CD4-positive, alpha-beta memory T cell (primary cell): ENCODE measurements around the gene OR10V1. TPM values are rescaled to one million over a fixed set of nuclear protein-coding genes. Genes with fewer than 3 reads are reported as not detected.

ENCODE experiments used
- CTCF ChIA-PET: fragments of 350-600 bp; sonication (Branson Sonifier 250); formaldehyde crosslinking; loops from one replicate; lab custom pipeline; 2021; ENCODE audit warnings: inconsistent platforms; ENCODE audit not compliant: partially characterized antibody; lab: Charles Lee
- POLR2A ChIA-PET: fragments of 350-600 bp; sonication (Branson Sonifier 250); formaldehyde crosslinking; loops from one replicate; lab custom pipeline; 2021; ENCODE audit not compliant: partially characterized antibody; lab: Charles Lee
- DNase-seq, 5 donors: peaks; one replicate each; pipeline versions ENCODE4 v3.0.0 to v3.0.0-alpha.2; 2020 to 2022; ENCODE audit warnings: mixed read lengths in 1 of 5
- H3K27ac ChIP-seq: one replicate; pipeline ENCODE4 v1.7.0; 2013; ENCODE audit warnings: low read depth, low read length
- H3K27me3 ChIP-seq: 2 replicates; pipeline ENCODE4 v1.7.0; 2013; ENCODE audit warnings: mild to moderate bottlenecking, low read length, moderate library complexity; ENCODE audit not compliant: insufficient read depth
- H3K36me3 ChIP-seq: 2 replicates; pipeline ENCODE4 v1.7.0; 2013; ENCODE audit warnings: mild to moderate bottlenecking, low read length, moderate library complexity; ENCODE audit not compliant: insufficient read depth
- H3K4me1 ChIP-seq: 2 replicates; pipeline ENCODE4 v1.7.0; 2013; ENCODE audit warnings: mild to moderate bottlenecking, low read length, moderate library complexity; ENCODE audit not compliant: insufficient read depth
- H3K4me3 ChIP-seq, 2 donors: one replicate each; pipeline ENCODE4 v1.7.0; 2013; ENCODE audit warnings: low read length in 2 of 2, mild to moderate bottlenecking in 1 of 2
- H3K9me3 ChIP-seq, 2 donors: one replicate each; pipeline ENCODE4 v1.7.0; 2013; ENCODE audit warnings: low read length in 2 of 2, control low read depth in 1 of 2; ENCODE audit not compliant: control insufficient read depth in 1 of 2
- H3K27ac Mint-ChIP-seq, 7 donors: one replicate each; pipeline ENCODE4 v1.8.0; 2020 to 2021; ENCODE audit warnings: mixed read lengths in 7 of 7, mild to moderate bottlenecking in 6 of 7, inconsistent platforms in 3 of 7, moderate library complexity in 3 of 7
- H3K27me3 Mint-ChIP-seq, 2 donors: one replicate each; pipeline ENCODE4 v1.8.0; 2020 to 2021; ENCODE audit warnings: mixed read lengths in 2 of 2
- H3K36me3 Mint-ChIP-seq, 2 donors: one replicate each; pipeline ENCODE4 v1.8.0; 2020 to 2021; ENCODE audit warnings: mixed read lengths in 2 of 2, inconsistent platforms in 1 of 2, mild to moderate bottlenecking in 1 of 2
- H3K4me1 Mint-ChIP-seq, 4 donors: one replicate each; pipeline ENCODE4 v1.8.0; 2020 to 2021; ENCODE audit warnings: mixed read lengths in 4 of 4, mild to moderate bottlenecking in 1 of 4
- H3K4me3 Mint-ChIP-seq, 8 donors: one replicate each; pipeline ENCODE4 v1.8.0; 2020 to 2021; ENCODE audit warnings: mixed read lengths in 8 of 8, mild to moderate bottlenecking in 7 of 8, moderate library complexity in 6 of 8, inconsistent platforms in 3 of 8
- H3K9me3 Mint-ChIP-seq, 8 donors: one replicate each; pipeline ENCODE4 v1.8.0; 2020 to 2021; ENCODE audit warnings: mixed read lengths in 8 of 8, mild to moderate bottlenecking in 5 of 8, inconsistent platforms in 3 of 8, moderate library complexity in 1 of 8
- intact Hi-C: fragments of 100-400 bp; cut with micrococcal nuclease; formaldehyde crosslinking; loops from one replicate; pipeline ENCODE4 v1.15.1; 2023
- polyA plus RNA-seq, 2 donors: library from polyadenylated mRNA; unstranded; fragments of 300-500 nt; fragmentation: Illumina TruSeq; gene quantifications; one replicate each; pipeline ENCODE4 v1.2.3, GENCODE V29; 2021
- total RNA-seq, 2 experiments: library from RNA; stranded (reverse); gene quantifications; one replicate each; pipeline ENCODE4 v1.2.3, GENCODE V29; 2021

The OR10V1 gene
- total RNA-seq, result not detected
- not detected for polyA plus RNA-seq

GRCh38 chr11:59713745-59714144 lies at the start of gene OR10V1:
Gene OR10V1, minus strand, starts transcription at chr11:59713845. Its CDS starts 0 bp downstream, at chr11:59713845.
- H3K27me3 ChIP-seq, result no peaks in the 10 kb centered on the region
- Mint-ChIP-seq H3K36me3 (no peaks in the 10 kb centered on the region), H3K4me3 (no peak within 1 kb of the TSS), H3K27me3 (peaks cover 3 to 22% of the 10 kb centered on the region in 2 donors), H3K27ac (no peak within 1 kb of the TSS), H3K4me1 (no peaks in the 10 kb centered on the region), H3K9me3 (no peaks in the 10 kb centered on the region)
- ChIA-PET POLR2A (no interaction called here), CTCF (no interaction called here)
- H3K4me1 ChIP-seq, result no peaks in the 10 kb centered on the region
- intact Hi-C loops, result no loop called here
- no peak for DNase-seq
- no peak within 1 kb of the TSS for H3K4me3 ChIP-seq
- H3K9me3 ChIP-seq, result no peaks in the 10 kb centered on the region
- no peaks in the 10 kb centered on the region for H3K36me3 ChIP-seq
- no peak within 1 kb of the TSS for H3K27ac ChIP-seq

DNA sequence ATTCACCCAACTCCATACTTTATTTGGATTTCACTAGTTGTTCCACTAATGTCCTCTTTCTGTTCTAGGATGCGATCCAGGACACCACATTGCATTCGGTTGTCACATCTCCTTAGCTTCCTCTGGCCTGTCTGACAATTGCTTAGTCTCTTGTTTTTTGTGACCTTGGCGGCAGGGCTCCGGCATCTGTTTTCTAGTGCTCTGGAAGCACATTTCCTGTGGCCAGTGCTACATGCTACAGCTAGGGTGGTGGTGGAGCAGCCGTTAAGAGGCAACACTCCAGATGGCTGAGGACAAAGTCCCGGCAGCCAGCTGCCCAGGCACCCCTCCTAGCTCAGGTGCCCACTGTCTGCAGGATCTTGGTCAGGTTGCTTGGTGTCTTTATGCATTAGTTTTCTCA lies 48.3 kb upstream of the OR10V1 start:
- Histone ChIP-seq H3K4me1 (peaks cover 16% of the 10 kb centered on the region), H3K4me3 (no peak overlapping the region), H3K9me3 (no peaks in the 10 kb centered on the region), H3K36me3 (no peaks in the 10 kb centered on the region), H3K27me3 (no peaks in the 10 kb centered on the region), H3K27ac (no peak overlapping the region)
- no peak for DNase-seq
- H3K9me3 Mint-ChIP-seq, result no peaks in the 10 kb centered on the region
- peaks cover 0 to 2% of the 10 kb centered on the region in 2 donors for H3K27me3 Mint-ChIP-seq
- peaks cover 11 to 38% (median 15%) of the 10 kb centered on the region in 4 donors for H3K4me1 Mint-ChIP-seq
- H3K27ac Mint-ChIP-seq, result no peak overlapping the region
- ChIA-PET POLR2A (no interaction called here), CTCF (interaction anchor here (0.6 to 1.6 kb wide), 4 partner anchors 10 to 43 kb away, joined by 3 to 5 read pairs (median 3); no protein-coding TSS in a partner anchor)
- intact Hi-C loops, result no loop called here
- peaks cover 1 to 3% of the 10 kb centered on the region in 2 donors for H3K36me3 Mint-ChIP-seq
- no peak overlapping the region for H3K4me3 Mint-ChIP-seq

DNA sequence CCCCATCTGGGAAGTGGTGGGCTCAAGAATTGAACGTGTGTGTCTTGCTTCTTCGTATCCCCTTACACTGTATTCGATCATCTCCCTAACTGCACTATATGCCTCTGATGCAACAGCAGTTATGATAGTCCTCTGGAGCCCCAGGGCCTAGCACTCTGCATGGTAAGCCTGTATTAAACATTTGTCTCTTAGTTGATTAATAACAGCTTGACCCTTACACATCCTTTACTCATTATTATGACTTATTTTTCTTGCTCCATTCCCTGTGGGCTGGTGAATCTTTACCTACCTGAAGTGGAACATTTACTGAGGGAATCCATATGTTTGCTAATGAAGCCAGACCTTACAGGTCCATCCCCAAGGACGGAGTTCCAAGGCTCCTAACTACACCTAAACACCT lies 47.1 kb upstream of the OR10V1 start:
- intact Hi-C loops, result no loop called here
- Histone ChIP-seq H3K4me1 (peaks cover 11% of the 10 kb centered on the region), H3K4me3 (no peak overlapping the region), H3K27me3 (no peaks in the 10 kb centered on the region), H3K9me3 (no peaks in the 10 kb centered on the region), H3K36me3 (no peaks in the 10 kb centered on the region), H3K27ac (no peak overlapping the region)
- Mint-ChIP-seq H3K9me3 (no peaks in the 10 kb centered on the region), H3K27me3 (no peaks in the 10 kb centered on the region), H3K4me3 (no peak overlapping the region), H3K4me1 (peaks cover 16 to 50% (median 22%) of the 10 kb centered on the region in 4 donors), H3K36me3 (peaks cover 1 to 3% of the 10 kb centered on the region in 2 donors), H3K27ac (peak overlapping the region in 1 of 7 donors; percentile 63)
- POLR2A ChIA-PET, result no interaction called here
- DNase-seq, result no peak
- CTCF ChIA-PET, result interaction anchor here (1.2 to 1.4 kb wide), 2 partner anchors 41 to 49 kb away, joined by 5 to 6 read pairs; partner anchors contain the start of gene MRPL16

DNA sequence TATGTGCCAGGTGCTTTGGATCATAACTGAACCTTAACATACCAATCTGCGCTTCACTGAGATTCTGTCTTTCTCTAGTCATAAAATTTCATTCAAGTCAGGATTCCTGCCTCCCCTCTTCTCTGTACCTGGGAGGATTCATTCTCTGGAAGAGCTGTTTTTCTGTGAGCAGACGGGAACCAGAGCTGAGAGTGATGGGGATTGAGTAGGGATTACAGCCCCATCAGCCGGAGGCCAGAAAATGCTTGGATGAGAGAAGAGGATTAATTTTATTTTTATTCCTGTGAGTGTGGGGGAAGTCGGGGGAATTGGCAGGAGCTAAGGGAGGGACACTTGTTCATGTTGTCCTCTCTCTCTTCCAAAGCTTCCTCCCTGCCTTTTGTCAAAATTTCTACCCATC lies 46.3 kb upstream of the OR10V1 start:
- CTCF ChIA-PET, result interaction anchor here (0.8 to 1.2 kb wide), 2 partner anchors 42 to 50 kb away, joined by 3 to 6 read pairs; partner anchors contain the start of gene MRPL16
- intact Hi-C loops, result loop anchor here (5.0 kb wide), 1 partner anchor 208 kb away; no protein-coding TSS in a partner anchor
- Mint-ChIP-seq H3K27ac (no peak overlapping the region), H3K36me3 (peaks cover 1 to 3% of the 10 kb centered on the region in 2 donors), H3K9me3 (no peaks in the 10 kb centered on the region), H3K4me1 (peaks cover 13 to 52% (median 21%) of the 10 kb centered on the region in 4 donors), H3K4me3 (no peak overlapping the region), H3K27me3 (no peaks in the 10 kb centered on the region)
- Histone ChIP-seq H3K27ac (no peak overlapping the region), H3K36me3 (no peaks in the 10 kb centered on the region), H3K27me3 (no peaks in the 10 kb centered on the region), H3K9me3 (no peaks in the 10 kb centered on the region), H3K4me1 (peaks cover 9% of the 10 kb centered on the region), H3K4me3 (no peak overlapping the region)
- POLR2A ChIA-PET, result no interaction called here
- DNase-seq, result no peak

DNA sequence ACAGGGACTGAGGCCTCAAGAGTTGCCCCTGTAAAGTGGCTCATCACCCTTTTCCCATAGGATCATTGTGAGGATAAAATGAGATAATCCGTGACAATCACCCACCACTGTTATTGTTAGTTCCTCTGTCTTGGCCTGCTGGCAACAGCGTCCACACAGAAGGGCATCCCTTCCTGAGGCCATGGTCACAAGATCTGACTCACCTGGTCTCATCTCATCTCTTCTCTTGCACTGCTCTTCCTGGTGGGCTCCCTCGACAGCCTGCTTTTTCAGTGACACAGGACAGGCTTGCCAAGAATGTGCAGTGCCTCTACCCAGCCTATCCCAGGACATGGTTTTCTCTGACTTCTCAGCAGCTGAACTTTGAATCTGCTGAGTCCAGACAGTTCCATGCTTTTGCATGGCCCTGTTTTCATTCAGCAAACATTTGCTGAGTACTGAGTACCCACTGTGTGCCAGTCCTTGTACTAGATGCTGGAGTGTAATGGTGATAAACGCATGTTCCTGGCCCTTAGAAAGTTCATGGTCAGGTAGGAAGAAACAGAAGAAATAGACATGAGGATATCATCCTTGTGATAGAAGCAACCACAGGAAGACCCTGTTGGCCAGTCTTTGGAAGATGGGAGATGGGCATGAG lies 44.9 kb upstream of the OR10V1 start:
- intact Hi-C loops, result loop anchor here (5.0 kb wide), 1 partner anchor 206 kb away; no protein-coding TSS in a partner anchor
- peaks cover 3 to 8% of the 10 kb centered on the region in 2 donors for H3K36me3 Mint-ChIP-seq
- H3K9me3 Mint-ChIP-seq, result no peaks in the 10 kb centered on the region
- no peaks in the 10 kb centered on the region for H3K27me3 Mint-ChIP-seq
- POLR2A ChIA-PET, result no interaction called here
- Histone ChIP-seq H3K27ac (no peak overlapping the region), H3K27me3 (no peaks in the 10 kb centered on the region), H3K4me1 (peaks cover 9% of the 10 kb centered on the region), H3K9me3 (no peaks in the 10 kb centered on the region), H3K4me3 (no peak overlapping the region), H3K36me3 (no peaks in the 10 kb centered on the region)
- peak overlapping the region in 1 of 8 donors; percentile 40 for H3K4me3 Mint-ChIP-seq
- H3K27ac Mint-ChIP-seq, result peak overlapping the region in 1 of 7 donors; percentile 9
- CTCF ChIA-PET, result no interaction called here
- no peak for DNase-seq
- peaks cover 16 to 52% (median 24%) of the 10 kb centered on the region in 4 donors for H3K4me1 Mint-ChIP-seq

DNA sequence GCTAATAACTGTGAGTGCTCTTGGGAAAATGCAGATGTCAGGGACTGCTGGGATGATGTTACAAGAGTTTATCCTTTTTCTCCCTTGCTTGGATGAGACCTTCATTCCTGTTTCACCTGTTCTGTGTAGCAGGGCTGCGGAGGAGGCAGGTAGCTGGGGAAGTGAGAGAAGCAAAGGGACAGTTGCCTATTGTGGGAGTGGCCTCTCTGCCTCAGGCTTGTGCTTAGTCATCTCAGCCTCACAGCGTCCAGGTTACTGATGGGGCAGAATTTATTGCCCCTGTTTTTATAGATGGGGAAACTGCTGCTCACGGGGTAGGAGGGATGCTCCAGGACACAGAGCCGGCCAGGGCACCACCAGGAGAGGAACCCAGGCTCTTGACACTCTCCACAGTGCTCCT lies 43.2 kb upstream of the OR10V1 start:
- no peaks in the 10 kb centered on the region for H3K9me3 Mint-ChIP-seq
- intact Hi-C loops, result loop anchor here (5.0 kb wide), 1 partner anchor 205 kb away; no protein-coding TSS in a partner anchor
- Histone ChIP-seq H3K4me3 (no peak overlapping the region), H3K27me3 (no peaks in the 10 kb centered on the region), H3K27ac (no peak overlapping the region), H3K36me3 (no peaks in the 10 kb centered on the region), H3K9me3 (no peaks in the 10 kb centered on the region), H3K4me1 (peaks cover 9% of the 10 kb centered on the region)
- POLR2A ChIA-PET, result interaction anchor here (1.5 to 4.3 kb wide), 2 partner anchors 11 to 54 kb away, joined by 5 to 26 read pairs; partner anchors contain the start of gene MRPL16
- peaks cover 0 to 8% of the 10 kb centered on the region in 2 donors for H3K36me3 Mint-ChIP-seq
- H3K4me3 Mint-ChIP-seq, result peak overlapping the region; percentile 73 to 89 (median 84)
- peaks cover 16 to 47% (median 24%) of the 10 kb centered on the region in 4 donors for H3K4me1 Mint-ChIP-seq
- no peak for DNase-seq
- no peaks in the 10 kb centered on the region for H3K27me3 Mint-ChIP-seq
- H3K27ac Mint-ChIP-seq, result peak overlapping the region in 4 of 7 donors; percentile 4 to 83 (median 26)
- CTCF ChIA-PET, result interaction anchor here (3.4 to 6.1 kb wide), 4 partner anchors 9 to 51 kb away, joined by 21 to 140 read pairs (median 64); partner anchors contain the start of gene MRPL16

GRCh38 chr11:59756558-59756840 lies 42.9 kb upstream of the OR10V1 start:
- Histone ChIP-seq H3K27ac (no peak overlapping the region), H3K9me3 (no peaks in the 10 kb centered on the region), H3K4me3 (no peak overlapping the region), H3K36me3 (no peaks in the 10 kb centered on the region), H3K27me3 (no peaks in the 10 kb centered on the region), H3K4me1 (peaks cover 9% of the 10 kb centered on the region)
- ChIA-PET CTCF (interaction anchor here (1.1 to 6.1 kb wide), 6 partner anchors 10 to 66 kb away, joined by 3 to 140 read pairs (median 38); partner anchors contain the start of gene MRPL16), POLR2A (interaction anchor here (1.5 to 4.3 kb wide), 2 partner anchors 11 to 54 kb away, joined by 5 to 26 read pairs; partner anchors contain the start of gene MRPL16)
- DNase-seq, result no peak
- peaks cover 0 to 8% of the 10 kb centered on the region in 2 donors for H3K36me3 Mint-ChIP-seq
- no peaks in the 10 kb centered on the region for H3K27me3 Mint-ChIP-seq
- H3K9me3 Mint-ChIP-seq, result no peaks in the 10 kb centered on the region
- H3K27ac Mint-ChIP-seq, result peak overlapping the region in 5 of 7 donors; percentile 46 to 83 (median 55)
- intact Hi-C loops, result loop anchor here (5.0 kb wide), 1 partner anchor 204 kb away; no protein-coding TSS in a partner anchor
- H3K4me3 Mint-ChIP-seq, result peak overlapping the region; percentile 80 to 93 (median 85)
- H3K4me1 Mint-ChIP-seq, result peaks cover 16 to 47% (median 24%) of the 10 kb centered on the region in 4 donors
